GM23338 (cell line): ENCODE data around the gene C19orf25. TPM values are rescaled to one million over a fixed set of nuclear protein-coding genes. Genes with fewer than 3 reads are reported as not detected.

Experiments
- ATAC-seq: fragments of 200-7000 bp; cut with Tn5 transposase; 3 replicates; pipeline ENCODE4 v1.9.1; 2020
- DNase-seq: peaks from one replicate; pipeline ENCODE4 v3.0.0-alpha.2; 2015; ENCODE audit warnings: low spot score
- H2AFZ ChIP-seq: fragments of 200-600 bp; sonication (generic); 2 replicates; pipeline ENCODE4 v1.8.0; 2016; ENCODE audit warnings: antibody characterized with exemption, mild to moderate bottlenecking, moderate library complexity
- H3F3A ChIP-seq: fragments of 200-600 bp; sonication (generic); replicated peaks from 2 replicates; pipeline ENCODE4 v1.8.0; 2017; ENCODE audit warnings: antibody characterized with exemption, mixed run types, low read depth
- H3K27ac ChIP-seq: fragments of 200-600 bp; sonication (generic); 2 replicates; pipeline ENCODE4 v1.6.1; 2016; ENCODE audit warnings: low read depth
- H3K27me3 ChIP-seq: fragments of 200-600 bp; sonication (generic); 2 replicates; pipeline ENCODE4 v1.8.0; 2016; ENCODE audit warnings: mild to moderate bottlenecking, mixed run types, moderate library complexity; ENCODE audit not compliant: insufficient read depth
- H3K36me3 ChIP-seq: fragments of 200-600 bp; sonication (generic); 2 replicates; pipeline ENCODE4 v1.8.0; 2016; ENCODE audit warnings: mild to moderate bottlenecking; ENCODE audit not compliant: insufficient read depth
- H3K4me1 ChIP-seq: fragments of 200-600 bp; sonication (generic); 2 replicates; pipeline ENCODE4 v1.8.0; 2016; ENCODE audit warnings: mild to moderate bottlenecking, moderate library complexity; ENCODE audit not compliant: insufficient read depth
- H3K4me2 ChIP-seq: fragments of 200-600 bp; sonication (generic); 2 replicates; pipeline ENCODE4 v1.7.1; 2017; ENCODE audit warnings: mixed run types
- H3K4me3 ChIP-seq: fragments of 200-600 bp; sonication (generic); 2 replicates; pipeline ENCODE4 v1.6.1; 2016; ENCODE audit warnings: mixed run types
- H3K79me2 ChIP-seq: fragments of 200-600 bp; sonication (generic); replicated peaks from 2 replicates; pipeline ENCODE4 v1.8.0; 2017; ENCODE audit warnings: mild to moderate bottlenecking; ENCODE audit not compliant: insufficient read depth
- H3K9me2 ChIP-seq: fragments of 200-600 bp; sonication (generic); 2 replicates; pipeline ENCODE4 v1.8.0; 2017; ENCODE audit not compliant: insufficient read depth
- H4K20me1 ChIP-seq: fragments of 200-600 bp; sonication (generic); replicated peaks from 2 replicates; pipeline ENCODE4 v1.8.0; 2017; ENCODE audit warnings: mild to moderate bottlenecking; ENCODE audit not compliant: insufficient read depth
- H3K27ac Mint-ChIP-seq: 2 replicates; pipeline ENCODE4 v1.8.0; 2020; ENCODE audit warnings: inconsistent platforms, mild to moderate bottlenecking, moderate library complexity, mixed read lengths
- H3K27me3 Mint-ChIP-seq: 3 replicates; pipeline ENCODE4 v1.8.0; 2022; ENCODE audit warnings: low read depth, mild to moderate bottlenecking, moderate library complexity, mixed read lengths, inconsistent platforms; ENCODE audit not compliant: insufficient read depth, poor library complexity
- H3K36me3 Mint-ChIP-seq: 3 replicates; pipeline ENCODE4 v1.8.0; 2021; ENCODE audit warnings: low read depth, mild to moderate bottlenecking, inconsistent platforms, moderate library complexity, mixed read lengths
- H3K4me1 Mint-ChIP-seq: 3 replicates; pipeline ENCODE4 v1.8.0; 2020; ENCODE audit warnings: mild to moderate bottlenecking, inconsistent platforms, mixed read lengths
- H3K4me3 Mint-ChIP-seq: 3 replicates; pipeline ENCODE4 v1.8.0; 2021; ENCODE audit warnings: moderate library complexity, mild to moderate bottlenecking, inconsistent platforms, mixed read lengths
- H3K9me3 Mint-ChIP-seq: 3 replicates; pipeline ENCODE4 v1.8.0; 2020; ENCODE audit warnings: moderate library complexity, mild to moderate bottlenecking, inconsistent platforms, mixed read lengths
- CREB1 ChIP-seq: fragments of 250-450 bp; sonication (Bioruptor Pico); IDR thresholded peaks from 2 replicates; pipeline ENCODE4 v1.5.0; 2020; ENCODE audit warnings: low read depth, mild to moderate bottlenecking, moderate library complexity
- CTCF ChIP-seq, 2 experiments: fragments of 200-600 bp in 1 of 2; sonication (generic) in 1 of 2; conservative IDR thresholded peaks; 2 replicates each; pipeline versions ENCODE4 v1.5.1 to v1.6.1; 2016 to 2017; ENCODE audit warnings: antibody characterized with exemption in 2 of 2, low read depth in 2 of 2, mild to moderate bottlenecking in 2 of 2, moderate library complexity in 1 of 2
- ETS1 ChIP-seq: IDR thresholded peaks from 2 replicates; pipeline ENCODE4 v1.6.1; 2016; ENCODE audit warnings: antibody characterized with exemption
- EZH2 ChIP-seq: fragments of 200-600 bp; sonication (generic); IDR thresholded peaks from one replicate; pipeline ENCODE4 v1.8.0; 2017; ENCODE audit warnings: antibody characterized with exemption, mild to moderate bottlenecking, low read depth; ENCODE audit not compliant: unreplicated experiment
- EZH2phosphoT487 ChIP-seq: fragments of 200-600 bp; sonication (generic); IDR thresholded peaks from one replicate; pipeline ENCODE4 v1.8.1; 2018; ENCODE audit warnings: antibody characterized with exemption; ENCODE audit not compliant: unreplicated experiment
- JUNB ChIP-seq: IDR thresholded peaks from one replicate; pipeline ENCODE4 v1.6.1; 2016; ENCODE audit warnings: antibody characterized with exemption; ENCODE audit not compliant: unreplicated experiment
- NANOG ChIP-seq: IDR thresholded peaks from 2 replicates; pipeline ENCODE4 v1.6.1; 2016; ENCODE audit warnings: antibody characterized with exemption, borderline replicate concordance
- POLR2AphosphoS5 ChIP-seq: IDR thresholded peaks from 2 replicates; pipeline ENCODE4 v1.6.1; 2016; ENCODE audit warnings: antibody characterized with exemption, low read depth
- REST ChIP-seq: IDR thresholded peaks from one replicate; pipeline ENCODE4 v1.6.1; 2018; ENCODE audit warnings: antibody characterized with exemption; ENCODE audit not compliant: unreplicated experiment
- STAT1 ChIP-seq: IDR thresholded peaks from one replicate; pipeline ENCODE4 v1.6.1; 2016; ENCODE audit warnings: antibody characterized with exemption; ENCODE audit not compliant: unreplicated experiment
- ZNF114 ChIP-seq: fragments of 250-450 bp; sonication (Bioruptor Pico); IDR thresholded peaks from 2 replicates; pipeline ENCODE4 v1.5.0; 2020; ENCODE audit warnings: mild to moderate bottlenecking, moderate library complexity
- ZNF331 ChIP-seq: fragments of 250-450 bp; sonication (Bioruptor Pico); IDR thresholded peaks from 2 replicates; pipeline ENCODE4 v1.5.0; 2020; ENCODE audit warnings: low read depth, mild to moderate bottlenecking, moderate library complexity
- ZNF462 ChIP-seq: fragments of 250-450 bp; sonication (Bioruptor Pico); IDR thresholded peaks from 2 replicates; pipeline ENCODE4 v1.5.0; 2020; ENCODE audit warnings: mild to moderate bottlenecking, moderate library complexity
- polyA plus RNA-seq: library from polyadenylated mRNA; unstranded; fragments of >200 nt; fragmentation: Nextera tagmentation; extraction: Ambion mirVana; gene quantifications from 2 replicates; pipeline ENCODE4 v1.2.1, GENCODE V29; 2016
- total RNA-seq: library from RNA; depleted of rRNA; stranded (reverse); fragments of >200 nt; shearing (Covaris generic); gene quantifications from 2 replicates; pipeline ENCODE4 v1.2.3, GENCODE V29; 2014

Gene C19orf25
- total and polyA plus RNA-seq, 2 experiments from 2014 or later: 43.5 to 61.1 TPM

GRCh38 chr19:1516395-1516753 is 37.4 kb upstream of the C19orf25 start:
- Histone ChIP-seq H3K36me3 (no peaks in the 10 kb centered on the region), H3K9me2 (no peaks in the 10 kb centered on the region), H3K27me3 (peaks cover 4% of the 10 kb centered on the region; the same call in 1 of the 2 replicates), H3K4me3 (no peak overlapping the region), H3K4me2 (no peak overlapping the region), H3F3A (0 out of 2 replicates have a peak, but pooled peaks cover 4% of the 10 kb centered on the region), H3K79me2 (no peaks in the 10 kb centered on the region), H3K27ac (no peak overlapping the region), H4K20me1 (no peaks in the 10 kb centered on the region; the same call in 1 of the 2 replicates), H2AFZ (no peak overlapping the region), H3K4me1 (no peaks in the 10 kb centered on the region)
- DNase-seq: peak; percentile 40
- Mint-ChIP-seq H3K27ac (no peak overlapping the region), H3K27me3 (peaks cover 17% of the 10 kb centered on the region), H3K36me3 (no peaks in the 10 kb centered on the region), H3K4me3 (no peak overlapping the region; the same call in 2 of the 3 replicates), H3K4me1 (no peaks in the 10 kb centered on the region), H3K9me3 (peaks cover 5% of the 10 kb centered on the region)
- TF ChIP-seq ZNF331 (CRISPR knock-in tag): no peak
- TF ChIP-seq POLR2AphosphoS5: no peak
- TF ChIP-seq ZNF462: no peak
- no peak for TF ChIP-seq EZH2
- TF ChIP-seq CREB1: no peak
- no peak for TF ChIP-seq ETS1
- TF ChIP-seq JUNB: no peak
- no peak for TF ChIP-seq ZNF114 (CRISPR knock-in tag)
- no peak for TF ChIP-seq REST
- no peak for TF ChIP-seq STAT1
- no peak for TF ChIP-seq EZH2phosphoT487
- no peak for TF ChIP-seq CTCF (conservative IDR thresholded peaks at IDR 0.05; ENCODE audit: low read depth in 2 of 2)
- TF ChIP-seq NANOG: no peak
- ATAC-seq: no peak
